Epithelial cell of proximal tubule (primary cell): Measurements from ENCODE around the gene FUNDC1. TPM values are rescaled to one million over a fixed set of nuclear protein-coding genes. Genes with fewer than 3 reads are reported as not detected.

Experiments used
- DNase-seq: peaks from one replicate; pipeline ENCODE4 v3.0.0-alpha.2; 2011; ENCODE audit warnings: low read depth
- H3K4me3 ChIP-seq: 2 replicates; pipeline ENCODE4 v1.5.1; 2011; ENCODE audit warnings: low read depth, mild to moderate bottlenecking, low read length
- total RNA-seq: library from RNA; depleted of rRNA; stranded (reverse); fragments of >200 nt; gene quantifications from 2 replicates; pipeline ENCODE4 v1.2.3, GENCODE V29; 2015
- TF ChIP-seq, protein P1 (sequence below): conservative IDR thresholded peaks from 2 replicates; pipeline ENCODE4 v1.5.1; 2012; ENCODE audit warnings: low read depth, mild to moderate bottlenecking, low read length

The FUNDC1 gene
- total RNA-seq = 15.9 and 22.2 TPM in 2 replicates

DNA sequence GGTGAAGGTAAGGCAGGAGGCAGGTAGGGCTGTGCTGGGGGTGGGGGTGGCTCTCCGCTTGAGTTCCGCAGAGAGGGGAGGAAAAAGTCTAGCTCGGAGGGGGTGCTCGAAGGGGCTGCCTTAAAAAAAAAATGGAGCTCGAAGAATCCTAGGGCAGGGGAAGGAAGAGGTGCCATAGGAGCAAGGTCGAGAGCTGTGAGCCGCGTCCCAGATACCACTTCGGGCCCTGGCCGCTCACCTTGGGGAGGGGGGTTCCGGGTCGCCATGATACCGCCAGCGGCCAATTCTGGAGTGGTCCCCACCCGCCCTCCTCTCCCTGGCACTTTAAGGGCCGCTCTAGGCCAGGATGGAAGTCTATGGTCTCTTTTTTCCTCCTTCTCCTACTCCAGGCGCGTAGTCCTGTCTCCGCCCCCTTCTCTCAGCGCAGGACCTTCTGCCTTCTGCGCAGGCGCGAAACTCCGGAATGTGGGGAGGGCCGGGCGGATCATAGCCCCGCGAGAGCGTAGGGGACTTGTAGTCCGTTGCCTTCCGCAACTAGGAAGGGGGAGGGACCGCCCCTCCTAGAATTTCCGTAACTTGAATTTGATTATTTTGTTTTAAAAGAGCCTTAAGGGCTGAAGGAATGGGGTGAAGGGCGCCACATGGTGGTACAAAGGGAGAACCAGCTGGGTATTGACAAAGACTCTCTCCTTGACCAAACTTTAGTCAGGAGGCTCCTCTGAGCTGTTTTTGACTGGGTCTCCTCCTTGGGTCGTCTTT, at the start of gene FUNDC1:
Gene FUNDC1, minus strand, starts transcription at position 293 of the 759 bp plus-strand sequence. Its CDS starts 27 bp downstream, at position 266.
- peak within 1 kb of the TSS; percentile 76 for H3K4me3 ChIP-seq
- DNase-seq = peak; percentile 47

GRCh38 chrX:44585866-44586265, 43.2 kb upstream of the FUNDC1 start:
- no peak for DNase-seq
- TF ChIP-seq, protein P1, sequence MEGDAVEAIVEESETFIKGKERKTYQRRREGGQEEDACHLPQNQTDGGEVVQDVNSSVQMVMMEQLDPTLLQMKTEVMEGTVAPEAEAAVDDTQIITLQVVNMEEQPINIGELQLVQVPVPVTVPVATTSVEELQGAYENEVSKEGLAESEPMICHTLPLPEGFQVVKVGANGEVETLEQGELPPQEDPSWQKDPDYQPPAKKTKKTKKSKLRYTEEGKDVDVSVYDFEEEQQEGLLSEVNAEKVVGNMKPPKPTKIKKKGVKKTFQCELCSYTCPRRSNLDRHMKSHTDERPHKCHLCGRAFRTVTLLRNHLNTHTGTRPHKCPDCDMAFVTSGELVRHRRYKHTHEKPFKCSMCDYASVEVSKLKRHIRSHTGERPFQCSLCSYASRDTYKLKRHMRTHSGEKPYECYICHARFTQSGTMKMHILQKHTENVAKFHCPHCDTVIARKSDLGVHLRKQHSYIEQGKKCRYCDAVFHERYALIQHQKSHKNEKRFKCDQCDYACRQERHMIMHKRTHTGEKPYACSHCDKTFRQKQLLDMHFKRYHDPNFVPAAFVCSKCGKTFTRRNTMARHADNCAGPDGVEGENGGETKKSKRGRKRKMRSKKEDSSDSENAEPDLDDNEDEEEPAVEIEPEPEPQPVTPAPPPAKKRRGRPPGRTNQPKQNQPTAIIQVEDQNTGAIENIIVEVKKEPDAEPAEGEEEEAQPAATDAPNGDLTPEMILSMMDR = no peak
- no peak overlapping the region for H3K4me3 ChIP-seq

More for the DNA sequence above, at the start of gene FUNDC1:
- TF ChIP-seq, protein P1 = peak; percentile 48

DNA sequence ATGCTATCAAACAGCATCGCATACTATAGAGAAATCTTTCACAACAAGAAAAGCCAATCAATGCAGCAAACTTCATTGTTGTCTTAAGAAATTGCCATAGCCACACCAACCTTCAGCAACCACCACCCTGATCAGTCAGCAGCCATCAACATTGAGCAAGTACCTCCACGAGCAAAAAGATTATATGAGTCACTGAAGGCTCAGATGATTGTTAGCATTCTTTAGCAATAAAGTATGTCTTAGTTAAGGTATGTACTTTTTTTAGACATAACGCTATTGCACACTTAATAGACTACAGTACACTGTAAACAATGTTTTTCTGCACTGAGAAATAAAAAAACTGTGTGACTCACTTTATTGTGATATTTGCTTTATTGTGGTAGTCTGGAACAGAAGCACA, 37.8 kb upstream of the FUNDC1 start:
- DNase-seq = no peak
- TF ChIP-seq, protein P1 = no peak
- H3K4me3 ChIP-seq = no peak overlapping the region

GRCh38 chrX:44572340-44572938, 29.8 kb upstream of the FUNDC1 start:
- no peak for DNase-seq
- TF ChIP-seq, protein P1 = no peak
- no peak overlapping the region for H3K4me3 ChIP-seq

GRCh38 chrX:44570522-44570921, 27.9 kb upstream of the FUNDC1 start:
- TF ChIP-seq, protein P1 = no peak
- DNase-seq = no peak
- H3K4me3 ChIP-seq = no peak overlapping the region

- TF ChIP-seq, protein P1 = no peak
- no peak for DNase-seq
- H3K4me3 ChIP-seq = no peak overlapping the region
Observed at GRCh38 chrX:44569122-44569521, 26.5 kb upstream of the FUNDC1 start.
